IMR-90 (cell line): ENCODE data around the gene FXR2. TPM values are rescaled to one million over a fixed set of nuclear protein-coding genes. Genes with fewer than 3 reads are reported as not detected.

ENCODE experiments used
- ATAC-seq: fragments of 200-7000 bp; cut with Tn5 transposase; 2 replicates; pipeline ENCODE4 v1.9.1; 2020; ENCODE audit warnings: low read depth, mild to moderate bottlenecking, moderate library complexity
- BruUV-seq: library from RNA; stranded (reverse); fragments of 400-500 nt; replicated peaks from 2 replicates; lab custom pipeline; 2021; lab: Mats Ljungman, UMichigan
- CTCF ChIA-PET: fragments of 300-600 bp; formaldehyde crosslinking; extraction: SDS; loops from one replicate; lab custom pipeline; 2021; ENCODE audit warnings: antibody characterized with exemption; lab: Yijun Ruan, JAX
- POLR2A ChIA-PET: fragments of 300-600 bp; sonication (Branson Sonifier 250); formaldehyde crosslinking; loops from one replicate; lab custom pipeline; 2022; ENCODE audit warnings: antibody characterized with exemption; ENCODE audit not compliant: unreplicated experiment; lab: Charles Lee
- DNase-seq: peaks from one replicate; pipeline ENCODE4 v3.0.0; 2013
- H2AFZ ChIP-seq: replicated peaks from 2 replicates; pipeline ENCODE3; 2013; ENCODE audit warnings: low read length, mild to moderate bottlenecking; ENCODE audit not compliant: poor library complexity
- H2AK5ac ChIP-seq: 2 replicates; pipeline ENCODE4 v1.6.1; 2013; ENCODE audit warnings: low read depth, low read length, inconsistent platforms
- H2AK9ac ChIP-seq: replicated peaks from 2 replicates; pipeline ENCODE3; 2013; ENCODE audit warnings: mild to moderate bottlenecking, low read depth, low read length, moderate library complexity; ENCODE audit not compliant: poor library complexity
- H2BK120ac ChIP-seq: 2 replicates; pipeline ENCODE4 v1.6.1; 2013; ENCODE audit warnings: low read depth, low read length, inconsistent platforms
- H2BK15ac ChIP-seq: 3 replicates; pipeline ENCODE4 v1.6.1; 2013; ENCODE audit warnings: low read depth, low read length, inconsistent platforms
- H2BK20ac ChIP-seq: 2 replicates; pipeline ENCODE4 v1.6.1; 2013; ENCODE audit warnings: low read depth, mild to moderate bottlenecking, inconsistent platforms, low read length, moderate library complexity
- H2BK5ac ChIP-seq: 2 replicates; pipeline ENCODE4 v1.6.1; 2013; ENCODE audit warnings: mild to moderate bottlenecking, low read depth, low read length, inconsistent platforms; ENCODE audit not compliant: poor library complexity, severe bottlenecking
- H3K14ac ChIP-seq: replicated peaks from 2 replicates; pipeline ENCODE4 v1.6.1; 2013; ENCODE audit warnings: low read depth, low read length, inconsistent platforms
- H3K18ac ChIP-seq: 2 replicates; pipeline ENCODE4 v1.6.1; 2013; ENCODE audit warnings: low read depth, low read length, control low read depth
- H3K23ac ChIP-seq: 2 replicates; pipeline ENCODE4 v1.6.1; 2013; ENCODE audit warnings: low read depth, low read length, inconsistent platforms
- H3K27ac ChIP-seq: 2 replicates; pipeline ENCODE4 v1.5.1; 2013; ENCODE audit warnings: mild to moderate bottlenecking, control low read depth, low read length; ENCODE audit not compliant: insufficient read depth
- H3K27me3 ChIP-seq: 2 replicates; pipeline ENCODE4 v1.6.1; 2013; ENCODE audit warnings: low read length; ENCODE audit not compliant: control insufficient read depth, insufficient read depth
- H3K36me3 ChIP-seq: 2 replicates; pipeline ENCODE4 v1.6.1; 2013; ENCODE audit warnings: low read length, mixed read lengths; ENCODE audit not compliant: control insufficient read depth, insufficient read depth
- H3K4ac ChIP-seq: 2 replicates; pipeline ENCODE4 v1.6.1; 2013; ENCODE audit warnings: low read depth, low read length, inconsistent platforms
- H3K4me1 ChIP-seq: 2 replicates; pipeline ENCODE4 v1.6.1; 2013; ENCODE audit warnings: low read length, mixed read lengths; ENCODE audit not compliant: control insufficient read depth, insufficient read depth
- H3K4me2 ChIP-seq: 2 replicates; pipeline ENCODE4 v1.6.1; 2013; ENCODE audit warnings: low read depth, mild to moderate bottlenecking, control low read depth, low read length, moderate library complexity
- H3K4me3 ChIP-seq: 2 replicates; pipeline ENCODE4 v1.5.1; 2013; ENCODE audit warnings: low read depth, mild to moderate bottlenecking, control low read depth, low read length, moderate library complexity; ENCODE audit not compliant: insufficient read depth
- H3K56ac ChIP-seq: 2 replicates; pipeline ENCODE4 v1.6.1; 2013; ENCODE audit warnings: low read length, inconsistent platforms; ENCODE audit not compliant: insufficient read depth; ENCODE audit errors: extremely low read depth
- H3K79me1 ChIP-seq, 2 experiments: 2 replicates each; pipeline ENCODE4 v1.6.1; 2013; ENCODE audit warnings: low read length in 2 of 2, inconsistent platforms in 1 of 2, low read depth in 1 of 2
- H3K9ac ChIP-seq: 2 replicates; pipeline ENCODE4 v1.6.1; 2013; ENCODE audit warnings: low read depth, low read length, control low read depth
- H3K9me1 ChIP-seq: 2 replicates; pipeline ENCODE4 v1.6.1; 2013; ENCODE audit warnings: low read length, inconsistent platforms; ENCODE audit not compliant: insufficient read depth
- H3K9me3 ChIP-seq: 2 replicates; pipeline ENCODE4 v1.6.1; 2013; ENCODE audit warnings: low read length; ENCODE audit not compliant: control insufficient read depth, insufficient read depth
- H4K20me1 ChIP-seq: 2 replicates; pipeline ENCODE4 v1.6.1; 2013; ENCODE audit warnings: low read length, inconsistent platforms; ENCODE audit not compliant: insufficient read depth
- H4K5ac ChIP-seq: 2 replicates; pipeline ENCODE4 v1.6.1; 2013; ENCODE audit warnings: mild to moderate bottlenecking, low read depth, low read length, control low read depth
- H4K8ac ChIP-seq, 2 experiments: 2 replicates each; pipeline ENCODE4 v1.6.1; 2013; ENCODE audit warnings: low read depth in 2 of 2, low read length in 2 of 2, control low read depth in 1 of 2, inconsistent platforms in 1 of 2
- H4K91ac ChIP-seq: 2 replicates; pipeline ENCODE4 v1.6.1; 2013; ENCODE audit warnings: low read depth, low read length, inconsistent platforms; ENCODE audit not compliant: insufficient read depth
- BHLHE40 ChIP-seq: fragments of 150-350 bp; IDR thresholded peaks from 2 replicates; pipeline ENCODE4 v1.6.1; 2016; ENCODE audit warnings: mild to moderate bottlenecking, low read depth, low read length
- CEBPB ChIP-seq: IDR thresholded peaks from 2 replicates; pipeline ENCODE4 v1.6.1; 2012; ENCODE audit warnings: low read depth, low read length, improper control_type of control experiment
- CHD1 ChIP-seq: IDR thresholded peaks from 2 replicates; pipeline ENCODE4 v1.6.1; 2012; ENCODE audit warnings: low read depth, low read length, improper control_type of control experiment
- CTCF ChIP-seq: conservative IDR thresholded peaks from 2 replicates; pipeline ENCODE4 v1.5.1; 2012; ENCODE audit warnings: mild to moderate bottlenecking, low read depth, low read length, improper control_type of control experiment
- ELK1 ChIP-seq: fragments of 150-350 bp; IDR thresholded peaks from 2 replicates; pipeline ENCODE4 v1.6.1; 2016; ENCODE audit warnings: low read depth, mild to moderate bottlenecking, low read length, moderate library complexity, borderline replicate concordance
- FOS ChIP-seq: fragments of 150-350 bp; IDR thresholded peaks from 2 replicates; pipeline ENCODE4 v1.6.1; 2016; ENCODE audit warnings: low read depth, low read length
- MAFK ChIP-seq: IDR thresholded peaks from 2 replicates; pipeline ENCODE4 v1.6.1; 2012; ENCODE audit warnings: low read depth, low read length, improper control_type of control experiment
- MAZ ChIP-seq: IDR thresholded peaks from 2 replicates; pipeline ENCODE4 v1.6.1; 2012; ENCODE audit warnings: low read depth, mild to moderate bottlenecking, low read length, improper control_type of control experiment, moderate library complexity, borderline replicate concordance
- MXI1 ChIP-seq: IDR thresholded peaks from 2 replicates; pipeline ENCODE4 v1.6.1; 2012; ENCODE audit warnings: low read depth, mild to moderate bottlenecking, low read length, moderate library complexity, borderline replicate concordance
- NFE2L2 ChIP-seq: fragments of 150-350 bp; IDR thresholded peaks from 2 replicates; pipeline ENCODE4 v1.6.1; 2016; ENCODE audit warnings: low read depth, mild to moderate bottlenecking, low read length
- POLR2A ChIP-seq: IDR thresholded peaks from 2 replicates; pipeline ENCODE4 v1.6.1; 2012; ENCODE audit warnings: mild to moderate bottlenecking, low read depth, low read length
- RAD21 ChIP-seq: IDR thresholded peaks from 2 replicates; pipeline ENCODE4 v1.6.1; 2012; ENCODE audit warnings: low read length, improper control_type of control experiment
- RCOR1 ChIP-seq: IDR thresholded peaks from 2 replicates; pipeline ENCODE4 v1.6.1; 2012; ENCODE audit warnings: mild to moderate bottlenecking, low read length, improper control_type of control experiment; ENCODE audit not compliant: insufficient replicate concordance
- RFX5 ChIP-seq: IDR thresholded peaks from 2 replicates; pipeline ENCODE4 v1.8.0; 2012; ENCODE audit warnings: low read depth, mild to moderate bottlenecking, low read length, moderate library complexity
- SMC3 ChIP-seq: fragments of 150-350 bp; IDR thresholded peaks from 2 replicates; pipeline ENCODE4 v1.6.1; 2016; ENCODE audit warnings: low read depth, mild to moderate bottlenecking, antibody characterized with exemption, low read length, moderate library complexity
- WGBS, 2 experiments: methylation state at CpG; one replicate each; pipeline versions ENCODE4 v1.1.5 to v1.1.7; 2013; ENCODE audit warnings: missing lambda C conversion rate in 2 of 2; ENCODE audit not compliant: insufficient read length in 1 of 2; ENCODE audit errors: extremely low coverage in 2 of 2; 5-methylcytosine and 5-hydroxymethylcytosine counted together
- dilution Hi-C: fragments of 300-500 bp; cut with HindIII; formaldehyde crosslinking; loops from one replicate; pipeline ENCODE4 v1.14.3; 2018; ENCODE audit warnings: low sequenced_read_pairs; ENCODE audit not compliant: unreplicated experiment
- in situ Hi-C: fragments of 300-500 bp; cut with MboI; formaldehyde crosslinking; loops from 3 replicates; pipeline ENCODE4 v1.14.3; 2019; ENCODE audit warnings: low sequenced_read_pairs, inconsistent platforms, mixed read lengths
- intact Hi-C: fragments of 100-400 bp; cut with micrococcal nuclease; formaldehyde crosslinking; loops from 2 replicates; pipeline ENCODE4 v1.10.0; 2022
- polyA plus RNA-seq, 3 experiments: library from polyadenylated mRNA; depleted of rRNA; stranded (reverse); fragments of >200 nt; gene quantifications; 2 replicates each; pipeline ENCODE4 v1.2.3, GENCODE V29; 2012; ENCODE audit warnings: low replicate concordance in 1 of 3
- total RNA-seq: library from RNA; depleted of rRNA; stranded (reverse); fragments of >200 nt; gene quantifications from 2 replicates; pipeline ENCODE4 v1.2.3, GENCODE V29; 2012
- TF ChIP-seq, protein P1 (sequence below): fragments of 150-350 bp; IDR thresholded peaks from 2 replicates; pipeline ENCODE4 v1.6.1; 2017; ENCODE audit warnings: mild to moderate bottlenecking, antibody characterized with exemption, low read length, low read depth

FXR2 gene
- total and polyA plus RNA-seq, 2 of the 4 experiments (the other 2 are of a cell fraction), result 39.1 to 55.9 TPM

DNA sequence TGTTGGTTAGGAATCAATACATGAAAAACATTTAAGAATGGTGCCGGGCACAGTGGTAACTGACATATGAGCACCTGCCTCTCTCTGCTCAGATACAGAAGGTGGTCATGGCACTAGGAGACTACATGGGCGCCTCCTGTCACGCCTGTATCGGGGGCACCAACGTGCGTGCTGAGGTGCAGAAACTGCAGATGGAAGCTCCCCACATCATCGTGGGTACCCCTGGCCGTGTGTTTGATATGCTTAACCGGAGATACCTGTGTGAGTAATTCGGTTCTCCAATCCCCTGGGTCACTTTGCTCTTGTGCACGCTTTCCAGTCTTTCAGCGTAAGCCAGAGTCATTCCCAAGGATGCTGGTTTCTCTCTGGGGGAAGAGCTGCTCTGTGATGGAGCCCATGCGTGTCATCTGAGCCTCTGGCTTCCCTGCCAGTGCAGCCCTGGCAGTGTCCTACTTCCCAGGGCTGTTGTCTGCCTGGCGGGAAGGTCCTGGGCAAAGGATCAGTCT is 38.2 kb downstream of the FXR2 start:
- Histone ChIP-seq H2AK9ac (no peak overlapping the region), H2AK5ac (no peak overlapping the region), H3K4me2 (no peak overlapping the region), H4K5ac (no peak overlapping the region), H3K18ac (no peak overlapping the region), H3K79me1 (peaks cover 12 to 71% of the 10 kb centered on the region in 2 experiments), H2BK15ac (no peak overlapping the region), H3K36me3 (peaks cover 56% of the 10 kb centered on the region), H4K20me1 (peaks cover 70% of the 10 kb centered on the region), H3K4ac (no peak overlapping the region), H2BK120ac (no peak overlapping the region), H2BK5ac (no peak overlapping the region), H3K23ac (no peak overlapping the region), H3K27me3 (no peaks in the 10 kb centered on the region), H3K27ac (no peak overlapping the region), H3K14ac (no peak overlapping the region), H3K9me3 (no peaks in the 10 kb centered on the region), H3K56ac (no peak overlapping the region), H4K91ac (no peak overlapping the region), H2AFZ (no peak overlapping the region), H3K9me1 (peaks cover 21% of the 10 kb centered on the region), H3K9ac (no peak overlapping the region), H3K4me1 (peaks cover 20% of the 10 kb centered on the region), H4K8ac (no peak overlapping the region), H2BK20ac (no peak overlapping the region), H3K4me3 (no peak overlapping the region)
- DNase-seq (no peak), ATAC-seq (no peak)
- dilution Hi-C loops (no loop called here), intact Hi-C loops (no loop called here), in situ Hi-C loops (no loop called here)
- WGBS, 2 experiments, result 92% methylated on average over 13 of the region's 14 CpGs; no CpG with 5 or more reads in 1 of the 2 experiments
- CTCF ChIA-PET, result interaction anchor here (0.6 to 2.2 kb wide), 3 partner anchors 13 to 104 kb away, joined by 3 to 9 read pairs (median 4); no protein-coding TSS in a partner anchor
- POLR2A ChIA-PET, result interaction anchor here (0.5 to 1.2 kb wide), 3 partner anchors 11 to 55 kb away, joined by 4 to 14 read pairs (median 6); no protein-coding TSS in a partner anchor
- no peak for TF ChIP-seq RCOR1
- TF ChIP-seq MAFK, result no peak
- TF ChIP-seq CHD1, result no peak
- TF ChIP-seq, protein P1, sequence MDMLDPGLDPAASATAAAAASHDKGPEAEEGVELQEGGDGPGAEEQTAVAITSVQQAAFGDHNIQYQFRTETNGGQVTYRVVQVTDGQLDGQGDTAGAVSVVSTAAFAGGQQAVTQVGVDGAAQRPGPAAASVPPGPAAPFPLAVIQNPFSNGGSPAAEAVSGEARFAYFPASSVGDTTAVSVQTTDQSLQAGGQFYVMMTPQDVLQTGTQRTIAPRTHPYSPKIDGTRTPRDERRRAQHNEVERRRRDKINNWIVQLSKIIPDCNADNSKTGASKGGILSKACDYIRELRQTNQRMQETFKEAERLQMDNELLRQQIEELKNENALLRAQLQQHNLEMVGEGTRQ, result no peak
- no peak; the same call in 1 of the 2 replicates for TF ChIP-seq POLR2A
- no peak for TF ChIP-seq BHLHE40
- no peak for TF ChIP-seq MXI1
- no peak for TF ChIP-seq NFE2L2
- no peak for TF ChIP-seq CTCF
- no peak for TF ChIP-seq RFX5
- no peak for TF ChIP-seq MAZ
- no peak for TF ChIP-seq SMC3
- no peak for TF ChIP-seq RAD21
- no peak for TF ChIP-seq CEBPB
- TF ChIP-seq ELK1, result no peak
- no peak for TF ChIP-seq FOS
- BruUV-seq, result no TSS peak
